HG03571 (cell line): ENCODE data around the gene MALL.
"Not testable (repeated sequence)": the region's sequence is repeated elsewhere in the genome, so short reads cannot be mapped to it uniquely, and the experiment has no call there.

Source experiments
- ATAC-seq: cut with Tn5 transposase; IDR thresholded peaks from one replicate; pipeline ENCODE4 v1.9.1; 2021; ENCODE audit not compliant: unreplicated experiment

Gene MALL

DNA sequence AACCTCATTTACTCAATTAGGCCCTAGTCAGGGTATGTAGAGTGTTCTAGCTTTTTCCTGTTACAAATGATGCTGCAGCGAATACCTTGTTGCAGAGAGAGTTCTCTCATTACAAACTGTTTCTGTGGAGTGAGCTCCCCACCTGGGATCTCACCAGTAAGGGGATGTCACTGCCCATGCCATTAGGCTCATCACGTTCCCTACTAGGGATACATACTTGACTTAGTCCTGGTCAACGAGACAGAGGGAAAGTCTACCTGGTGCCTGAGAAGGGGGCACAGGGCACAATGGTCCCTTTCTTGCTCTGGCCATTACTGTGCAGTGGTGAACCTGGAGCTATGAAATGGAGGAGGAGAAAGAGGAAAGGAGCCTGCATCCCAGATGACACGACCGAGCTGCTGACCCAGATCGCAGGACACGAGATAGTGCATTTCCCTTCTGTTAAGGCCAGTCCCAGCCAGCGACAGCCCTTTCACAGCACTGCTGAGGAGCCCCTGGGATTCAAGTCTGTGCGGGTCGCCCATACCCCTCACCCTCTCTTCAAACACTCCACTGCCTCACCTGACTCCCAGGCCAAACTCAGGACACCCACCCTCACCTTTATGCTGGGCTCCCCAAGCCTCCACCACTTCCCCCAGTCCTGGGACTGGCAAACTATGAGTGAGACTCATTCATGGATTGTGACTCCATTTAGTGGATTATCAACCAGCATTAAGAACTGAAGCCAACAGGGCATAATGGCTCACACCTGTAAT is 16.0 kb downstream of the MALL start:
- ATAC-seq = no peak

DNA sequence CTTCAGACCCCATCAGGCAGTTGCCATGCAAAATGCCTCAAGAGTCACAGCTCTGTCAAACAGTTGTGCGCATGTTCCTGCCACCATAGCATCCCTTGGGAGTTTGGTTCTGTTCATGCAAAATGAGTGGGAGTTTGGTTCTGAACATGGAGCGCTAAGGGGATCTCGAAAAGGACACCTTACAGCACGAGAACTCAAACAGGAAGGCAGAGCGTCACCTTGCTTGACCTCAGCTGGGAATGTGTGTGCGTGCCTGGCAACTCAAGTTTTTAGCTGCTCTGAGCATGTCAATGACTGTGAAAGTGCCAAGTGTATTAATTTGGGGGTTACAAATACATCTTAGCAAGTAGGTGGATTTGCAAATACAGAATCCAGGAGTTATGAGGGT is 16.6 kb downstream of the MALL start:
- ATAC-seq = no peak

DNA sequence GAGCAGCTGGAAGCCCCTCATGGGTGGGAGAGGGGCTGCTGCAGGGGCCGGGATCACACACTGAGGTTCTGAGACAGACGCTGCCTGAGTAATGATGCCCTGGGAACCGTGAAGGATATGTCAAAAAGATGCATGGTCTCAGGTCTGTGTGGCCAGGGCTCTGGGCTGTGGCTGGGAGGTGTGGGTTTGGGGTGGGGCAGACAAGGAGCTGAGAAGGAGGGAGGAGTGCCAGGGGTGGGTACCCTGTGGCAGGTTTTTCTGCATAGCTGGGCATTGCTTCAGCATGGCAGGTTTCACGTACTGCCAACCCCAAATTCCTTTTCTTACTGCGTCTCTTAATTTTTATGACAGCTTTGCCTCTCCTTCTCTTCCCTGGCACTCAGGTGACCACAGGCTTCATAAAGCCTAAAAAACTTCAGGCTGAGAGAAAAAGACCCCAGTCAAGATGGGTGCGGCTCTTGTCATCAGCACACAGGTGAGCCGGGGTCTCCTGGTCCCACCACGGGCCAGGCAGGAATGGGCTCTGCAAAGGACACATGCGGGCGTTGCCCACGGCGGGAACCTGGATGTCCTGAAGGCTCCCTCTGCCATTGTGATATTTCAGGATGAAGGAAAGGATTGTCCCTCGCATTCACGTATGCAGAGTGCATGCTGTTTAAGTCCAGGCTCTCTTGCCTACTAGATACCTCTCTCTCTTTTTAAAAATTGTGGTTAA is 18.0 kb downstream of the MALL start:
- ATAC-seq = no peak

DNA sequence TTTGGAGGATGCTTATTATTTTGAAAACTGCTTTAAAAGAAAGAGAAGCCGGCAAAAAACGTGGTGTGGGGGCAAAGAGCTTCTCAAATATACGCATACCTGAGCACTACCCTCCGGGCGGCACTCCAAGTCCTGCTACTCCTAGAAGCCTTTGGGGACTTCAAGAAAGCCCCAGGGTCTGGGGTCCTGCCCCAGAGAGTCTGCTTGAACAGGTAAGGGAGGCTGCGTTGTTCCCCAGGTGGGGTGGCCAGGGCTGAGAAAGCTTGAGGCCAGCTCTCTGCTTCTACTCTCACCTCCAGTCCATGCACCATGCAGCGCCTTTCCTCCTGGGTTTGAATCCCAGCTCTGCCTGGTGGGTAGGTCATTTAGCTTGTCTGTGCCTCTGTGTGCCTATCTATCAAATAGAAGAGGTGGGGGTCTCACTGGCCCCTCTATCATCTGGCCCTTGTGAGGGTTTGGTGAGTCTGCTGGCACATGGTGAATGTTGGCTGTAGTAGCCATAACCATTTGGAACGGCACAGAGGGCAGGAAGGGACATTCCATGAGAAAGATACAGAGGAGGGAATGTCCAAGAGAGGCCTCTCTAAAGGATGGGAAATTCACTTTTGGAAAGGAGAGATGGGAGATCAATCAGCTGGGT is 19.5 kb downstream of the MALL start:
- no peak for ATAC-seq

DNA sequence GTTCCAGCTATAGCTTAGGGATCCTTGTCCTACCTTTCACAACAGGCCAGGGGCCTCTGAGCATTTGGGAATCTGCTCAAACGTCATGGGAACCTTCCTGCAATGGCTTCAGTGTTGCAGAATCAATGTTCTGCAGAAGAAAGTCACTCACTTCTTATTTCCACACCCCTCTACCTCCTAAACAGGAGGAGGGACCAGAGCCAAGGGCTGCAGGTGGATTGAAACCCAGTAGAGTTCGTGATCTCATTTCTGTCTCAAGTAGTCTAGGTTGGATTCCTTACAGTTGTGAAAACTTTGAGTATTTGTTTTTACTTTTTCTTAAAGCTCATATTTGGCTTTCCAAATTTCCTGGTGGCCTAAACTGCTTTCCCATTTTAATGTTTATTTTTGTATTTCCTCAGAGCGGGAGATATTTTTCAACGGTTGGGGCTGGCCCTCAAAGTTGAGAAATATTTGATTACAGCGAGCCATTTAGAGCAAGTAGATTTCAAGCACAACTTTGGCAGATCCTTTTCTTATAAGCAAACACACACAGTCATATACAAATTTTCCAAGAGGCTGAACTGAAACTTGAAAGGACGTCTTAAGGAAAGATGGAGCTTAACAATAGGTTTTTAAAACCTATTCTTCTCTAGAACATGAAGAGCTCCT is 20.6 kb downstream of the MALL start:
- ATAC-seq = not testable (repeated sequence)

DNA sequence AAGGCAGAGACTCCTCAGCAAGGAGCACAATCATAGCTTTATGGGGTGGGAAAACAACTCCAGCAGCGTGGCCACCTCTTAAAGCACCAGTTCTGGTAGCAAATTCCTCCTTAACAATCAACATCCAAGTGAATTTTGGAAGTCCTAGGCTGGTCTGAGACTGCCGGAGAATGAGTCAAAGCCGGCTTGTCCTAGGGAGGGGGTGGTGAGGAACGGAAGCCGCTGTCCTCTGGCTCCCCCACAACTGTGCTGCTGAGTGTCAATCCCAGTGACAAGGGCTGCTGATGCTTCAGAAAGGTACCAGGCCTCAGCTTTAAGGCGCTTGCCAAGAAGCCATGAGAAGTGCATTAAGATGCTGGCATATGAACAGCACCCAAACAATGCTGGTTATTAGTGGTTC is 21.7 kb downstream of the MALL start:
- ATAC-seq = not testable (repeated sequence)

DNA sequence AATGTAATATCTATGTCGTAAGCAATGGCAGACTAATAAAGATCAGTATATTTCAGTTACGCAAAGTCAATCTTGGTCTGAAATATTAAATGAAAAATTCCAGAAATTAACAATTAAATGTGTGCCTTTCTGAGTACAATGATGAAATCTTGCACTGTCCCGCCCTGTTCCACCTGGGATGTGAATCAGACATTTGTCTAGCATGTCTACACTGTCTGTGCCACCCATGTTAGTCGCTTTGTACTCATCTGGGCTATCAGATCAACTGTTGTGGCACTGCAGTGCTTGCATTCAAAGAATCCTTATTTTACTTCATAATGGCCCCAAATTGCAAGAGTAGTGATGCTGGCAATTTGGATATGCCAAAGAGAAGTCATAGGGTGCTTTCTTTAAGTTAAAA is 25.5 kb downstream of the MALL start:
- not testable (repeated sequence) for ATAC-seq

DNA sequence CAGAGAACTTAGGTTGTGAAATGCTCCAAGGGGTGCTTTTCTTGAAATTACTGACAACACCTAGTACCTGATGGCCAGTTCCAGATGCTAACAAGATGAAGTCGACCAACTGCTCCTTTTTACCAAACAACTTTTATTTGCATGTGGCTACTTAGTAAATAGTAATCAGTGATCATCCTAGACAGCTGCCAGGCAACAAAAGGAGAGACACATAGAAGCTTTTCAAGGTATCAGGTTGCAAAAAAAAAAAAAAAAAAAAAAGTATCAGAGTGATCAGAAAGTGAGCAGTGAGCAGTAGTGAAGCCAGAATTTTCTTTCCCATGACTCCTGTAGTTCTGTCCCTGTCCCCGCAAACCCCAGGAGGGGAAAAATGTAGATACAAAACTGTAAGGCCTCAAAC is 31.9 kb downstream of the MALL start:
- ATAC-seq = not testable (repeated sequence)

DNA sequence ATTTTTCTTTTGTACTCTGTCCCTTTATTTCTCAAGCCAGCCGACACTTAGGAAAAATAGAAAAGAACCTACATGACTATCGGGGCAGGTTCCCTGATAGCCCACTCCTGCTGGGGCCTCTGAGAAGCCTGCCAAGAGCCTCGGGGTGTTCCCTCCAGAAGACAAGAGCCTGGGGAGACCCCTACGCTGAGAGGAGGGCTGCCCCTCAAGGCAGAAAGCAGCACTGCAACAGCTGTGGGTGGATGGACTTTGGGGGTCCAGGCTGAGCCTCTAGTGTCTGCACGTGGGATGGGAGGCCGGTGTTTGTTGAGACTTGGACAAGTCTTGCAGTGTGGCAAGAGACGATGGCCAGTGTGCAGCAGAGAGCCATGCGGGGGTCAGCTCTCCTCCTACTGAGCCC is 32.5 kb downstream of the MALL start:
- ATAC-seq = not testable (repeated sequence)

DNA sequence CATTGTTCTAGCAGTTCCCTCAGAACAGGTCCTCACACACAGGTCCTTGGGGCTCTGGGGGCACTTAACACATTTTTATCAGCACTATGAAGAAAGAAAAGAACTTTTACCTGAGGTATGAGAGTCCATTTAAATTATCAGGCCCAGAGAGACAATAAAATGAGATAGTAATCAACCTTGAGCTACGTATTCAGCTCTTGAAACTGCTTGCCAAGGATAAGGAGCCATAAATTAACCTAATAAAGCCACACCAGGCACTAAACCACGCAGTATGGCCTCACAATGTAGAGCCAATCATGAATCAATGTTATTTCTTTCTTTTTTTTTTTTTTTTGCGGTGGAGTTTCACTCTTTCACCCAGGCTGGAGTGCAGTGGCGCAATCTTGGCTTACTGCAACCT is 37.5 kb downstream of the MALL start:
- ATAC-seq = not testable (repeated sequence)

DNA sequence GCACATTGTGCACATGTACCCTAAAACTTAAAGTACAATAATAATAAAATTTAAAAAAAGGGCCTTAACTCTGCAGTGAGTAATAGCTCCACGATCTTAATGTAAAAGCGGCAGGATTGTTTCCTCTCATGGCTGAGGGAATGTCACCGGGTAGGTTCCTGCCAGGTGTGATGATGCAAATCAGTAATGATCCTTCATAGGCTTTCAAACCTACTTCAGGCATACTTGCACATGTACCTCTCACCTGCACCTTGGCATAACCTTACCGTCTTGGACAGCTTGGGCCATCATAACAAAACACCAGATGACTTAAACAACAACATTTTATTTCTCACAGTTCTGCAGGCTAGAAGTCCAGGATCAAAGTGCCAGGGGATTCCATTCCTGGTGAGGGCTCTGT is 39.7 kb downstream of the MALL start:
- not testable (repeated sequence) for ATAC-seq

DNA sequence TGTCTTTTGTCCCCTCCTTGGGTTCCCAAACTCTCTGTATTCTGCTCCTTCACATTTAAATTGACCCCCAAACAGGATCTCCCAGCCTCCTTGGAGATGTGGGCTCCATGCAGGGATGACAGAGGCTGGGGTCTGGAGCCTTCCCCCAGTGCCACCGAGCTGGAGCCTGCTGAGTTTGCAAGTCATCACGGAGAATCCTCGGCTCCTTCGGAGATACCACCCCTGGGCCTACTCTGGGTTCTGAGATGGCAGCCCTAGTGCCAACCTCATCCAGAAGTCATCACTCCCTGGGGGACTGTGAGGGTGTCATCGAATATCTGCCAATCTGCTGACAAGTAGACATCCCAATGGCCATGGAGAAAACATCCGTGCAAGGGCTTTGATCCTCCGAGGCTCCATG is 45.8 kb downstream of the MALL start:
- not testable (repeated sequence) for ATAC-seq

DNA sequence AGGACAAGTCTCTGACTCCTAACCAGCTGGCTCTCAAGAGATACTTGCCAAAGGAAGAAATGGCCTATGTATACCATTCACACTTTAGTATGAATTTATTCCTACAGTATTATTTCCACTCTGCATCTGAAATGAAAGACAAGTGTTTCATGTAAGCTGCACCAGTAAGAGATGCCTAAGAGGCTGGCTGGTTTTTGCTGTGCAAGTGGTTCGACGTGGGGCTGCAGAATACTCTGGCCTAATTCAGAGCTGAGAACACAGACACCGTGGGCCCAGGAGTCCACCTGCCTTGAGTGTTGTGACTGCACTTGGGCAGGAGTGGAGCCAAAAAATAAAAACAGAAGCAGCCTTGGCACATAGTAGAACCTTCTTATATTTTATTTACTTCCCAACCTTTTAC is 47.5 kb downstream of the MALL start:
- ATAC-seq = not testable (repeated sequence)

DNA sequence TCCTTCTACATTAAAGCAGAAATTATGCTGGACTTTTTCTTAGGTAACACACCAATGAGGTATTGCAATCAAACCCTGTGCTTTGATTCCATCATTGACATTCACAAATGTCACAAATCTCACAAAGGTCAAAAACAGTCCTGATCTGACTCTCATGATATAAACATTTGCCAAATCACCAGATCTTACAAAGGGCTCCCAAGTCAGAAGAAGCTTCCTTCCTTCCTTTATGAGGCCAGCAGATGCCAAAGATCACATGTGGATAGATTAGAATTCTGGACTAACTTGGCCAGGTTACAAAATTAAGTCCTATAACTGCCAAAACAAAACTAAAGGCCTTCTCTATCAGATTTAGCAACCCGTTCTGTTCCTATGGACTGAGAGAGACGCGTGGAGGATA is 53.3 kb downstream of the MALL start:
- not testable (repeated sequence) for ATAC-seq

DNA sequence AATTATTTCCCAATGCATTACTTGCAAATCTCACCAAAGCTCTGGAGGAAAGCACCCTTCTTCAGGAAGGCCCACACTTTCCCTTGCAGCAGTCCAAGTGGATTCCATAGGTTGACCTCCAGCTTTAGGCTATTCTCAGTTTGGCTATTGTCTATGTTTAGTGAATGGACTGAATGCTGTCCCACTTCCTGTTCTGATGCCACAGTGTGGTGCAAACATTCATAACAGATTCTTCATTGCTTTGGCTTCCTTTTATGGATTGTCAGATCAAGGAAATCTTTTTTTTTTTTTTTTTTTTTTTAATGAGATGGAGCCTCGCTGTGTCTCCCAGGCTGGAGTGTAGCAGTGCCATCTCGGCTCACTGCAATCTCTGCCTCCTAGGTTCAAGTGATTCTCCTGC is 55.1 kb downstream of the MALL start:
- not testable (repeated sequence) for ATAC-seq

DNA sequence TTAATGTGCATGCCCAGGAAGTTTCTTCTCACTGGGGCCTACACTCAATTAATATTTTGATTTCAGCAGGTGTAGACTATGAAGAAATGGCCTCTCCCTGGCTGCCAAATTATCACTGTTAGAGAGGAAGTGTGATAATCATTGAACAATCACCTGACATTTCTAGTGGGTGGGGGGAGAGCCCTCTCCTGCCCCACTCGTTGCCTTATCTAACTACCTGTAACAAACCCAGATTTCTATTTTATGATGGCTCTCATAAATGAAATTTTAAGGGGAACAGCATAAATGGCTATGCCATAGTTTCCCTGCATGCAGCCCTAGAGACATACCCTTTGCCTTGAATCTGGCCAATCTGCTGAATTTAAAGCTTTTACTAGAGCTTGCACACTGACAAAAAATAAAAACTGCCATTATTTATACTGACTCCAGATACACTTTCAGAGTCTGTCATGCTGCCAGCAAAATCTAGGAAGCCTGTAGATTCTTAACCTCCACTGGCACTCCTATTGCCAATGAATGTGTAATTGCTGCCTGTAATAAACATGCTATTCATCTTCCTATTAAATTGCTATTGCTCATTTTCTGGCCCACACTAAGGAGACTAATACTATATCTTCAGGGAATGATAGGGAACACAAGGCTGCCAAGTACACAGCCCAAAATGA is 55.8 kb downstream of the MALL start:
- not testable (repeated sequence) for ATAC-seq

DNA sequence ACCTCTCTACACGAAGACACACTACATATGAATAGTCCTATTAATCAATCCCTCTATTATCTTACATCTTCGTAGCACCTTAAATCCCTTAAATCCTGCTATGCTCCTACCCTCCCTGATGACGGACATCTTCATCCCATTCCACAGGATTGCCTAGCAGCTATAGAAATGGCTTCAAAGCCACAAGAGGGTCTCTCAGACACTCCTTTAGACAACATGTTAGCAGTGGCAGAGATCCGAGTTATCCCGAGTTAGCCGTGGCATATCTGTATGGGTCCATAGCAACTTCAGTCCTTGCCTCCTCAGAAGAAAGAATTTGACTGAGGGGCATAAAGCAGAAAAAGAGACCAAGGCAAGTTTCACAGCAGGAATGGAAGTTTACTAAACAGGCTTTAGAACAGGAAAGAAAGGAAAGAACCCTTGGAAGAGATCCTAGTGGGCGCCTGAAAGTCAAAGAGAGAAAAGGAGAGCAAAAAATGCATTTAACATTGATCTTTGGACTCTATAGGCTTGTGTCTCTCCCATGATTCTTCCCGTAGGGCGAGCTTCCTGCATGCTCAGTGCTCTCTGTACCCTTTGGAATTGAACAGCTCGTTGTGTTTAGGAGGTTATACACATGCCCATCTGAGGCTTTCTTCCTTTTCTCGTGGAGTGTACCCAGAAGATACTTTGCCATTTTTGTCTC is 56.5 kb downstream of the MALL start:
- ATAC-seq = not testable (repeated sequence)

DNA sequence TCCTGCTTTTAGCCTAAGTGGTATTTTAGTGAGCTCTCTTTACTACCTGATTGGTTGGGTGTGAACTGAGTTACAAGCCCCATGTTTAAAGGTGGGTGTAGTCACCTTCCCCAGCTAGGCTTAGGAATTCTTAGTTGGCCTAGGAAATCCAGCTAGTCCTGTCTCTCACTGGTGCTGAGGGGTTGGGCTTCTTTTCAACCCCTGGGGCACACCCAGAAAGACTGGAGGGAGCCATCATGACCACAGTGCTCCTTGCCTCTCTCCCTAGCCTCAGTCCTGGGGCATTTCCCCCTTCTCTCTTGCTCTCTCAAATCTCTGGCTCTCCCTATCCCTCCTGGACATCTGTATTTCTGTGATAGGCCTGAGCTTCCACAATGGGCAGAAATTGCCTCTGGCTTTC is 57.6 kb downstream of the MALL start:
- ATAC-seq = not testable (repeated sequence)

DNA sequence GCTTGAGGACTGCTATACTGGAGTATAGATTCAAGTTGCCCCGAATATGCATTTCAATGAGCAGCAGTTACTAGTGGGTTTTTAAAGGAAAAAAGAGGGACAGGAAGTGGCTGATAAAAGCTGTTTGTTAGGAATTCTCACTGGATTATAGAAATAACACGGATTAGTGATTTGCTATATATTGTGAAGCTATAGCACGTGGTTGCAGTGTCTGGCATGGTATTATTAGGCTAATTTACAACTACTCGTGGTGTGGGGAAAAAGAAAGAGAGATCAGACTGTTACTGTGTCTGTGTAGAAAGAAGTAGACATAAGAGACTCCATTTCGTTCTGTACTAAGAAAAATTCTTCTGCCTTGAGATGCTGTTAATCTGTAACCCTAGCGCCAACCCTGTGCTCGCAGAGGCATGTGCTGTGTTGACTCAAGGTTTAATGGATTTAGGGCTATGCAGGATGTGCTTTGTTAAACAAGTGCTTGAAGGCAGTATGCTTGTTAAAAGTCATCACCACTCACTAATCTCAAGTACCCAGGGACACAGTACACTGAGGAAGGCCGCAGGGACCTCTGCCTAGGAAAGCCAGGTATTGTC is 59.7 kb downstream of the MALL start:
- not testable (repeated sequence) for ATAC-seq
